Omental fat pad (tissue), 4 donors: ENCODE measurements around the gene MGAT3. TPM values are rescaled to one million over a fixed set of nuclear protein-coding genes. Genes with fewer than 3 reads are reported as not detected.

ENCODE experiments used
- ATAC-seq: fragments of 150-250 bp; one replicate; pipeline ENCODE4 v1.9.1; 2016; ENCODE audit warnings: mild to moderate bottlenecking, moderate library complexity; ENCODE audit not compliant: low FRiP score
- DNase-seq: peaks from one replicate; pipeline ENCODE4 v3.0.0-alpha.2; 2019; ENCODE audit warnings: low spot score
- total RNA-seq, 4 donors: library from RNA; depleted of rRNA; stranded (reverse); fragments of >200 nt; gene quantifications; one replicate each; pipeline ENCODE4 v1.1.0, GENCODE V29; 2016
- TF ChIP-seq, protein P1 (sequence below), 3 donors: fragments of 450-650 bp; IDR thresholded peaks; one replicate each; pipeline ENCODE4 v1.5.1; 2016 to 2017; ENCODE audit warnings: antibody characterized with exemption in 3 of 3, mild to moderate bottlenecking in 3 of 3, moderate library complexity in 2 of 3

Gene MGAT3
- total RNA-seq, 4 donors from 2014 or later: 4.1 to 23.5 (median 9.9) TPM

- no peak for DNase-seq
- TF ChIP-seq, protein P1, sequence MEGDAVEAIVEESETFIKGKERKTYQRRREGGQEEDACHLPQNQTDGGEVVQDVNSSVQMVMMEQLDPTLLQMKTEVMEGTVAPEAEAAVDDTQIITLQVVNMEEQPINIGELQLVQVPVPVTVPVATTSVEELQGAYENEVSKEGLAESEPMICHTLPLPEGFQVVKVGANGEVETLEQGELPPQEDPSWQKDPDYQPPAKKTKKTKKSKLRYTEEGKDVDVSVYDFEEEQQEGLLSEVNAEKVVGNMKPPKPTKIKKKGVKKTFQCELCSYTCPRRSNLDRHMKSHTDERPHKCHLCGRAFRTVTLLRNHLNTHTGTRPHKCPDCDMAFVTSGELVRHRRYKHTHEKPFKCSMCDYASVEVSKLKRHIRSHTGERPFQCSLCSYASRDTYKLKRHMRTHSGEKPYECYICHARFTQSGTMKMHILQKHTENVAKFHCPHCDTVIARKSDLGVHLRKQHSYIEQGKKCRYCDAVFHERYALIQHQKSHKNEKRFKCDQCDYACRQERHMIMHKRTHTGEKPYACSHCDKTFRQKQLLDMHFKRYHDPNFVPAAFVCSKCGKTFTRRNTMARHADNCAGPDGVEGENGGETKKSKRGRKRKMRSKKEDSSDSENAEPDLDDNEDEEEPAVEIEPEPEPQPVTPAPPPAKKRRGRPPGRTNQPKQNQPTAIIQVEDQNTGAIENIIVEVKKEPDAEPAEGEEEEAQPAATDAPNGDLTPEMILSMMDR (IDR thresholded peaks at IDR 0.05): no peak
- ATAC-seq: no peak
Measured at GRCh38 chr22:39474351-39475111, 17.7 kb downstream of the MGAT3 start.

- no peak for DNase-seq
- TF ChIP-seq, protein P1 (IDR thresholded peaks at IDR 0.05): no peak
- no peak for ATAC-seq
Measured at GRCh38 chr22:39475337-39475736, 18.5 kb downstream of the MGAT3 start.

DNA sequence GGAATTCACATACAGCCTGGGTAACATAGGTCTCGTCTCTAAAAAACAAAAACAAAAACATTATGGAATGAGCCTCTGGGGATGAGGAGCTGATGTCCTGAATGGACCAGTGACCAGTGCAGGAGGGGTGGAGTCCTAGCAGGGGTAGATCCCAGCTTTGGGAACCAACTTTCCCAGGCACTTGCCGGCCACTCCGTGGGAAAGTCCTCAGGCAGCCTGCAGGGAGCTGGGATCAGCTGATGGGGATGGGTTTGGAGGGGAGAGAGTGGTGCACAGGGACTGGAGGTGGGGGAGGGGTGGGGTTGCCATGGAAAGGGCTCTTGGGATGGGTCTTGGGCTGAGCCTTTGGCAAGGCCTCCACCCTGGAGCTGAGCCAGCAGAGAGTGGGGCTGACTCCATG is 19.1 kb downstream of the MGAT3 start:
- TF ChIP-seq, protein P1 (IDR thresholded peaks at IDR 0.05): no peak
- ATAC-seq (no peak), DNase-seq (no peak)

DNA sequence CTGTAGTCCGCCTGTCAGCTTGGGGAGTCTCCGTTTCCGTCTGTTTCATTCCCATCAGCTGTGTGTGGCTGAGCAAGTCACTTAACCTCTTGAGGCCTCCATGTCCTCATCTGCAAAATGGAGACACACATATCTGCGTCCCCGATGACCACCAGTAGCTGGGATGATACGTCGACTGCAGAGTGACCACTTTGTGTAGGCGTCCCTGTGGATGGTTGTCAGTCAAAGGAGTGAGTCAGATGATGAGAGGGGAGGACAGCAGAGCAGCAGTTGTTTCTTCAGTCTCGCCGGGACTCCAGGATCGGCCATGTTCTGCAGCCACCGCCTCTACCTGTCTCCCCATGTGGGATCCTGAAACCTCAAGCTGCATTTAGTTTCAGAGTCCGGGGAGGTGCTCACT is 19.9 kb downstream of the MGAT3 start:
- DNase-seq: no peak
- ATAC-seq: no peak

DNA sequence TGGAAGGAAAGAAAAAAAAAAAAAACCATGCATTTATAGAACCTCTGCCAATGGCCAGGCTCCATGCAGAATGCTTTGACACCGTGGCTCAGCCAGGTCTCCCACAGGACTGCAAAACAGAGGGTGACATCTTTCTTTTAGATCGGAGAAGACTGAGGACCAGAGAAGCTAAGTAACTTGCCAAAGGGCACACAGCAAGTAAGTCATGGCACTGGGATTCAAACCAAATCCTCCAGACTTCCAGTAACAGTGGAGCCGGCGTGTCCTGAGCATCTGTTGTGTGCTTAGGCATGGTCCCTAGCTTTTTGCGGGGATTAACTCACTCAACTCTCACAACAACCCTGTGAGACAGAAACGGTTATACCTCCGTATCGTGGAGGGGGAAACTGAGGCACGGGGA is 20.7 kb downstream of the MGAT3 start:
- DNase-seq (no peak), ATAC-seq (no peak)
- TF ChIP-seq, protein P1 (IDR thresholded peaks at IDR 0.05): no peak

More for the DNA sequence above, 19.9 kb downstream of the MGAT3 start:
- TF ChIP-seq, protein P1 (IDR thresholded peaks at IDR 0.05): no peak

DNA sequence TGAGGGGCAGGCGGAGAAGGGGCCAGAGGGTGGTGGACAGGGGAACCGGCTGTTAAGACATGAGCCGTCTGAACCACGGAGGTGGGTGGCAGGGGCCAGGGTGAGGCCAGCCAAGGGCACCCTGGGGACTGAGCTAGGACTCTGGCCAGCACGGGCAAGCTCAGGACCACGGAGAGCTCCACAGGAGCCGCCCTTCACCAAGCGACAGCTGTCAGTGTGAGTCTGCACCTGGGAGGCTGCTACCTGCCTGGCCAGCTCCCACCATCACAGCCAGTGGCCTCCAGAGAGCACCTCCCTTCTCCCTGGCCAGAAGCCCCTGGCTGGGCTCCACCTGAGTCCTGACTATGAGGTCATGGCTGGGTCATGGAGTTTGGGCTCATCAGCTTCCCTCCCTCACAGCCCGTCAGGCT is 21.6 kb downstream of the MGAT3 start:
- ATAC-seq: no peak

More for the DNA sequence above, 21.6 kb downstream of the MGAT3 start:
- DNase-seq: no peak
- TF ChIP-seq, protein P1 (IDR thresholded peaks at IDR 0.05): no peak
